ENCODE results near the gene NR6A1. TPM values are rescaled to one million over a fixed set of nuclear protein-coding genes. Genes with fewer than 3 reads are reported as not detected.

Gene NR6A1
- total RNA-seq, 1 donor: 1.2 TPM

- H3K4me3 ChIP-seq (ENCODE audit: low read depth, low read length): no peak overlapping the region
- no peak for TF ChIP-seq CTCF (IDR thresholded peaks at IDR 0.05; ENCODE audit: insufficient read depth, low read length)
- no peak for DNase-seq (ENCODE audit: low read depth)
Measured at GRCh38 chr9:124479947-124480620, 291.0 kb downstream of the NR6A1 start.

- no peak for TF ChIP-seq CTCF (IDR thresholded peaks at IDR 0.05; ENCODE audit: insufficient read depth, low read length)
- no peak for DNase-seq (ENCODE audit: low read depth)
- no peak overlapping the region for H3K4me3 ChIP-seq (ENCODE audit: low read depth, low read length)
Measured at GRCh38 chr9:124479371-124479770, 291.7 kb downstream of the NR6A1 start.

GRCh38 chr9:124478354-124478753 lies 292.8 kb downstream of the NR6A1 start:
- DNase-seq (ENCODE audit: low read depth): no peak
- no peak overlapping the region for H3K4me3 ChIP-seq (ENCODE audit: low read depth, low read length)
- TF ChIP-seq CTCF (IDR thresholded peaks at IDR 0.05; ENCODE audit: insufficient read depth, low read length): no peak

- no peak for TF ChIP-seq CTCF (IDR thresholded peaks at IDR 0.05; ENCODE audit: insufficient read depth, low read length)
- no peak overlapping the region for H3K4me3 ChIP-seq (ENCODE audit: low read depth, low read length)
- no peak for DNase-seq (ENCODE audit: low read depth)
Measured at GRCh38 chr9:124477648-124478285, 293.3 kb downstream of the NR6A1 start.

- no peak overlapping the region for H3K4me3 ChIP-seq (ENCODE audit: low read depth, low read length)
- TF ChIP-seq CTCF (IDR thresholded peaks at IDR 0.05; ENCODE audit: insufficient read depth, low read length): no peak
- DNase-seq (ENCODE audit: low read depth): no peak
Measured at GRCh38 chr9:124477211-124477647, 293.9 kb downstream of the NR6A1 start.

GRCh38 chr9:124475868-124476690 lies 295.0 kb downstream of the NR6A1 start:
- no peak for DNase-seq (ENCODE audit: low read depth)
- TF ChIP-seq CTCF (IDR thresholded peaks at IDR 0.05; ENCODE audit: insufficient read depth, low read length): no peak
- H3K4me3 ChIP-seq (ENCODE audit: low read depth, low read length): no peak overlapping the region

Measured in fibroblast of the aortic adventitia (primary cell).